K562 (cell line): Measurements from ENCODE around the gene MPDU1.

Experiments used
- ELF1 ChIP-seq: fragments of 200-800 bp; sonication (Bioruptor generic); IDR thresholded peaks from 2 replicates; pipeline ENCODE4 v1.6.1; 2016; ENCODE audit warnings: missing genetic modification characterization, missing compliant biosample characterization
- PURB ChIP-seq: sonication (generic); formaldehyde crosslinking; IDR thresholded peaks from 2 replicates; pipeline ENCODE4 v1.9.0; 2021; ENCODE audit warnings: low read depth, mild to moderate bottlenecking, missing genetic modification reagents
- TRIM24 ChIP-seq, 2 experiments: fragments of 450-650 bp; IDR thresholded peaks; 2 replicates each; pipeline ENCODE4 v1.6.1; 2016
- ZNF24 ChIP-seq: fragments of 450-650 bp; IDR thresholded peaks from 2 replicates; pipeline ENCODE4 v1.6.1; 2016
- ZNF740 ChIP-seq, 3 experiments: fragments of 200-800 bp in 1 of 3; sonication (Bioruptor generic) in 1 of 3; sonication (generic) in 1 of 3; formaldehyde crosslinking in 1 of 3; IDR thresholded peaks; 2 replicates each; pipeline versions ENCODE4 v1.6.1 to v1.8.0; 2016 to 2022; ENCODE audit warnings: mild to moderate bottlenecking in 2 of 3, missing compliant biosample characterization in 2 of 3, missing genetic modification characterization in 2 of 3, missing genetic modification reagents in 1 of 3
- TF ChIP-seq, protein P1 (sequence below), 2 experiments: IDR thresholded peaks in 1 of 2; conservative IDR thresholded peaks in 1 of 2; 2 replicates each; pipeline ENCODE4 v1.6.1; 2016; ENCODE audit warnings: low read depth in 2 of 2, mild to moderate bottlenecking in 1 of 2, missing compliant biosample characterization in 1 of 2, missing genetic modification characterization in 1 of 2, moderate library complexity in 1 of 2
- TF ChIP-seq, protein P2 (sequence below), 3 experiments: IDR thresholded peaks in 2 of 3; conservative IDR thresholded peaks in 1 of 3; 2 replicates each; pipeline ENCODE4 v1.5.1; 2011 to 2012; ENCODE audit warnings: low read length in 3 of 3, mild to moderate bottlenecking in 3 of 3, control low read depth in 2 of 3, improper control_type of control experiment in 1 of 3, inconsistent platforms in 1 of 3, low read depth in 1 of 3, mixed read lengths in 1 of 3, moderate library complexity in 1 of 3; ENCODE audit not compliant: insufficient read depth in 2 of 3

DNA sequence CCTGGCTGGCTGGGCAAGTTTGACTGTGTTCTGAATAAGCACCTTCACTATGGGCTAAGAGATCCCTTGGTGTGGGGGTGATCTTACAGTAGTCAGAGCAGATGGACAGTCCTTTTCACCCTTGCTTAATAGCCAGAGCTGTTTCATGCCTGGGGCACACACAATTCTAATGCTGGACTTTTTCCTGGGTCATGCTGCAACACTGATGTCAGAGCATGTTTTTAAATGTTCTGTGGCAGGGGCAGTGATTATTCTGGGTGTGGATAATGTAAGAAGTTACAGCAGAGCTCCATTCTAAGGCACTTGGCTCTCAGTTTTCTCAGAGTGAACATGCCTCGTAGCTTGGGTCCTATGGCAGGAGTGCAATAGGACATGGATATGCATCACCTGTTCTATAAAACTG is 8.2 kb upstream of the MPDU1 start:
- TF ChIP-seq ELF1 (no peak), ZNF24 (no peak), TRIM24 (IDR thresholded peaks at IDR 0.05) (no peak), PURB (no peak), ZNF740 (CRISPR knock-in tag; IDR thresholded peaks at IDR 0.05) (no peak), ZNF740 (tag; IDR thresholded peaks at IDR 0.05) (no peak)
- TF ChIP-seq, protein P1, sequence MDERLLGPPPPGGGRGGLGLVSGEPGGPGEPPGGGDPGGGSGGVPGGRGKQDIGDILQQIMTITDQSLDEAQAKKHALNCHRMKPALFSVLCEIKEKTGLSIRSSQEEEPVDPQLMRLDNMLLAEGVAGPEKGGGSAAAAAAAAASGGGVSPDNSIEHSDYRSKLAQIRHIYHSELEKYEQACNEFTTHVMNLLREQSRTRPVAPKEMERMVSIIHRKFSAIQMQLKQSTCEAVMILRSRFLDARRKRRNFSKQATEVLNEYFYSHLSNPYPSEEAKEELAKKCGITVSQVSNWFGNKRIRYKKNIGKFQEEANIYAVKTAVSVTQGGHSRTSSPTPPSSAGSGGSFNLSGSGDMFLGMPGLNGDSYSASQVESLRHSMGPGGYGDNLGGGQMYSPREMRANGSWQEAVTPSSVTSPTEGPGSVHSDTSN (CRISPR knock-in tag; IDR thresholded peaks at IDR 0.05; ENCODE audit: low read depth), result no peak
- TF ChIP-seq, protein P1 (tag; conservative IDR thresholded peaks at IDR 0.05; ENCODE audit: low read depth), result no peak
- TF ChIP-seq, protein P2, sequence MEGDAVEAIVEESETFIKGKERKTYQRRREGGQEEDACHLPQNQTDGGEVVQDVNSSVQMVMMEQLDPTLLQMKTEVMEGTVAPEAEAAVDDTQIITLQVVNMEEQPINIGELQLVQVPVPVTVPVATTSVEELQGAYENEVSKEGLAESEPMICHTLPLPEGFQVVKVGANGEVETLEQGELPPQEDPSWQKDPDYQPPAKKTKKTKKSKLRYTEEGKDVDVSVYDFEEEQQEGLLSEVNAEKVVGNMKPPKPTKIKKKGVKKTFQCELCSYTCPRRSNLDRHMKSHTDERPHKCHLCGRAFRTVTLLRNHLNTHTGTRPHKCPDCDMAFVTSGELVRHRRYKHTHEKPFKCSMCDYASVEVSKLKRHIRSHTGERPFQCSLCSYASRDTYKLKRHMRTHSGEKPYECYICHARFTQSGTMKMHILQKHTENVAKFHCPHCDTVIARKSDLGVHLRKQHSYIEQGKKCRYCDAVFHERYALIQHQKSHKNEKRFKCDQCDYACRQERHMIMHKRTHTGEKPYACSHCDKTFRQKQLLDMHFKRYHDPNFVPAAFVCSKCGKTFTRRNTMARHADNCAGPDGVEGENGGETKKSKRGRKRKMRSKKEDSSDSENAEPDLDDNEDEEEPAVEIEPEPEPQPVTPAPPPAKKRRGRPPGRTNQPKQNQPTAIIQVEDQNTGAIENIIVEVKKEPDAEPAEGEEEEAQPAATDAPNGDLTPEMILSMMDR (IDR thresholded peaks at IDR 0.05 in 2 of 3, conservative IDR thresholded peaks at IDR 0.05 in 1 of 3; ENCODE audit: insufficient read depth in 2 of 3, low read depth in 1 of 3, low read length in 3 of 3), result no peak
